AG09319 (cell line): ENCODE measurements around the gene PITPNC1.
"Not testable (repeated sequence)": the region's sequence is repeated elsewhere in the genome, so short reads cannot be mapped to it uniquely, and the experiment has no call there.

Experiments used
- DNase-seq: peaks from one replicate; pipeline ENCODE4 v3.0.0-alpha.2; 2010; ENCODE audit warnings: low read depth; ENCODE audit errors: extremely low read depth
- TF ChIP-seq, protein P1 (sequence below): IDR thresholded peaks from 2 replicates; pipeline ENCODE4 v1.5.1; 2011; ENCODE audit warnings: low read depth, mild to moderate bottlenecking, inconsistent platforms, low read length, moderate library complexity

The PITPNC1 gene

DNA sequence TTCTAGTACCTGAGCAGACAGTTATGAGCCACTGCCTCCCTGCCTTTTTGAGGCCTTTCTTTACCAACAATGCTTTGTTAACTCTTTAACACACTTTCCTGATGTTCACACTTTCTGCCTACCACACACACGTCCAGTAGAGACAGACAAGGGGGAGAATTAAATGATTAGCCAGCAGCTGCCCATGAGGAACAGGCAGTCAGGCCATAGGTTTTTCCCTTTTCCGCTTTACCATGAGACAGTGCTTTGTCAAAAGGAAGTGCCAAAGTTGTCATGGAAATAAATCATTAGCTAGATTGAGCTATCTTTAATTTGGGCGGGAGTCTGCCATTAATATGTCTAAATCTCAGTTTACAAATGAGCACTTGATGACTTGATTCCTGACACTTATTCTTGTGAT lies 102.1 kb downstream of the PITPNC1 start:
- no peak for DNase-seq
- TF ChIP-seq, protein P1, sequence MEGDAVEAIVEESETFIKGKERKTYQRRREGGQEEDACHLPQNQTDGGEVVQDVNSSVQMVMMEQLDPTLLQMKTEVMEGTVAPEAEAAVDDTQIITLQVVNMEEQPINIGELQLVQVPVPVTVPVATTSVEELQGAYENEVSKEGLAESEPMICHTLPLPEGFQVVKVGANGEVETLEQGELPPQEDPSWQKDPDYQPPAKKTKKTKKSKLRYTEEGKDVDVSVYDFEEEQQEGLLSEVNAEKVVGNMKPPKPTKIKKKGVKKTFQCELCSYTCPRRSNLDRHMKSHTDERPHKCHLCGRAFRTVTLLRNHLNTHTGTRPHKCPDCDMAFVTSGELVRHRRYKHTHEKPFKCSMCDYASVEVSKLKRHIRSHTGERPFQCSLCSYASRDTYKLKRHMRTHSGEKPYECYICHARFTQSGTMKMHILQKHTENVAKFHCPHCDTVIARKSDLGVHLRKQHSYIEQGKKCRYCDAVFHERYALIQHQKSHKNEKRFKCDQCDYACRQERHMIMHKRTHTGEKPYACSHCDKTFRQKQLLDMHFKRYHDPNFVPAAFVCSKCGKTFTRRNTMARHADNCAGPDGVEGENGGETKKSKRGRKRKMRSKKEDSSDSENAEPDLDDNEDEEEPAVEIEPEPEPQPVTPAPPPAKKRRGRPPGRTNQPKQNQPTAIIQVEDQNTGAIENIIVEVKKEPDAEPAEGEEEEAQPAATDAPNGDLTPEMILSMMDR = no peak

DNA sequence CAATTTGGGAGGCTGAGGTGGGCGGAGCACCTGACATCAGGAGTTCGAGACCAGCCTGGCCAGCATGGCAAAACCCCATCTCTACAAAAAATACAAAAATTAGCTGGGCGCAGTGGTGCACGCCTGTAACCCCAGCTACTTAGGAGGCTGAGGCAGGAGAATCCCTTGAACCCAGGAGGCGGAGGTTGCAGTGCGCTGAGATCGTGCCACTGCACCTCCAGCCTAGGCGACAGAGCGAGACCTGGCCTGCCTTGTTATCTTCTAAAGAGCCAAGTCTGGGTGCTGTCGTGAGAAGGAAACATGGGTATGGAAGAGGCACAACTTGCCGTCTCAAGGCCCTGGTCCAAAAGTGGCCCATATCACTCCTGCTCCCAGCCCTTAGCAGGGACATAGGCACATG lies 103.9 kb downstream of the PITPNC1 start:
- not testable (repeated sequence) for DNase-seq

GRCh38 chr17:67481808-67482207 lies 104.7 kb downstream of the PITPNC1 start:
- TF ChIP-seq, protein P1 = no peak
- DNase-seq = peak; percentile 70

- DNase-seq = no peak
- TF ChIP-seq, protein P1 = no peak
Observed at GRCh38 chr17:67482764-67483163, 105.7 kb downstream of the PITPNC1 start.

GRCh38 chr17:67484261-67484660 lies 107.2 kb downstream of the PITPNC1 start:
- TF ChIP-seq, protein P1 = no peak
- DNase-seq = no peak

DNA sequence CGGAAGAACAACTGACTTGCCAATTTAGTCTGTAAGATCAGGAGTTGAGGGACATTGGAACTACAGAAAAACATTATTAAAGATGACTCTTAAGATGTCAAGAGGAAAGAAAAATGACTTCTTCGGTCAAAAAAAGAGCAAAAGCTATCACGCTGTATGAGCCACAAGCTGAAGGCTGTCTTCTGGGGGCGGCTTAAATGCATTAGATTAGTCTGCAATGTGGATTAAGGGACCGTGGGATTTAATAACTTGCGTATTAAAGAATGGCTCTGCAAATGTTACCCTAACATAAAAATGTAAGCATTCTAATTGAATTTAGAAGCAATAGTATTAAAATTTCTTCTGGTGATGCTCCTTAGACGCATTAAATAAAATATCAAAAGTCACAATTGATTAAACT lies 108.6 kb downstream of the PITPNC1 start:
- DNase-seq = no peak
- TF ChIP-seq, protein P1 = no peak

- no peak for DNase-seq
- TF ChIP-seq, protein P1 = no peak
Observed at GRCh38 chr17:67487506-67487905, 110.4 kb downstream of the PITPNC1 start.

DNA sequence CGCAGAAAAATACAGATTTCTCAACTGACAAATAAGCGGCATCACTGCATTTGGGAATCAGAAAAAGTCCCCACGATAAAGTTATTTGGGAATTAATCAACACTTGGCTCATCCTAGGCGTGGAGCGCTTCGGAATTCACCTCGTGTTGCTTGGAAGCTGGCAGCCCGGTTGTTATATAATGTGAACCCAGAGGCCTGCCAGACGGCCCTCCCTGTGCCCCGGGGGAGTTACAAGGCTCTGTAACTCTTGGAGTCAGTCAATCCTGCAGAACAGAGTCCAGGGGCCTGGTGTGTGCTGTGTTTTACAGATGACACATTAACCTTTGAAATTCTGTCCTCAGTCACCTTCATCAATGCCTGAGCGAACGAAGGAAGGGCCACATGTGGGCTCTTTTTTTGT lies 111.1 kb downstream of the PITPNC1 start:
- TF ChIP-seq, protein P1 = no peak
- no peak for DNase-seq
